GM10847 (cell line): ENCODE data around the gene LRMDA.

Source experiments
- POLR2A ChIP-seq: IDR thresholded peaks from 2 replicates; pipeline ENCODE4 v1.6.1; 2011; ENCODE audit not compliant: insufficient read length; ENCODE audit errors: extremely low read depth

LRMDA gene

DNA sequence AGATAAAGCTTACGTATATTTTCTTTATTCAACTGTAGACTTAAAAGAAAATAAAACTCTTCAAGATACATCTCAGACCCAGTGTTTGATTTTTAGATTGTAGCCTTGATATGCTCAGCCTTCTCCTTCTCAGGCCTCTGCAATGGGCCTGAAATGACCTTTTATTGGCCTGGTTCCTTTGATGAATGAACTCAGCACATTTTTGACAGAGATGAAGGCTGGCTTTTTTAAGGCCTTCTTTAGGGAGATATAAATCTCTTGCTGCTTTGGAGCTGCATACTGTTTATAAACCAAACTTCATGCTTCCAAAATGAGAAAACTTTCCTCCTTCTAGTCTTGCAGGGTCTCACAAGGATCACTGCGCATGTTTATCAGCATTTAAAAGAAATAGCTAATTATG, 1049.8 kb downstream of the LRMDA start:
- no peak for TF ChIP-seq POLR2A

DNA sequence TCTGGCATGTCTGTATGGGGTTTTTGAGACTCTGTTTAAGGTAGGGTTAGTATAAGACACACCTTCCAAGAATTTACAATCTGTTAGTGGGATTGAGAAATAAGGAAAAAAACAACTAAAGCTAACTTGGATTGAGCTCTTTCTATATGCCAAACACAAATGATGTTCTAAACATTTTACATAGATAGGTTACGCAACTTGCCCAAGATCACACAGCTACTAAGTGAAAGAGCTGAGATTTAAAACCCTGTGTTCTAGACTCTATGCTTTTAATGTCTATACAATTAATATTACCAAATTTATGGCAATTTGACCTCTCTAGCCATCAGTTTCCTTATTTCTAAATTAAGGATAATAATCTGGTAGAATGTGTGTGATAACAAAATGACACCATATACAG, 1056.2 kb downstream of the LRMDA start:
- TF ChIP-seq POLR2A: no peak

GRCh38 chr10:76488602-76489001, 1057.2 kb downstream of the LRMDA start:
- no peak for TF ChIP-seq POLR2A

- TF ChIP-seq POLR2A: no peak
Measured at GRCh38 chr10:76491216-76491615, 1059.8 kb downstream of the LRMDA start.

DNA sequence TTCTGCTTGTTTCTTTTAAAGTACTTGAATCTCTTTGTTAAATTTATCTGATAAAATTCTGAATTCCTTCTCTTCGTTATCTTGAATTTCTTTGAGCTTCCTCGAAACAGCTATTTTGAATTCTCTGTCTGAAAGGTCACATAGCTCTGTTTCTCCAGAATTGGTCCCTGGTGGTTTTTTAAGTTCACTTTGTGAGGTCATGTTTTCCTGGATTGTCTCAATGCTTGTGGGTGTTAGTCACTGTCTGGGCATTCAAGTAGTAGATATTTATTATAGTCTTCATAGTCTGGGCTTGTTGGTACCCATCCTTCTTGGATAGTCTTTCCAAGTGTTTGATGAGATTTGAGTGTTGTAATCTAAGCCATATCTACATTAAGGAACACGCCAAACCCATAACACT, 1060.6 kb downstream of the LRMDA start:
- TF ChIP-seq POLR2A: no peak

DNA sequence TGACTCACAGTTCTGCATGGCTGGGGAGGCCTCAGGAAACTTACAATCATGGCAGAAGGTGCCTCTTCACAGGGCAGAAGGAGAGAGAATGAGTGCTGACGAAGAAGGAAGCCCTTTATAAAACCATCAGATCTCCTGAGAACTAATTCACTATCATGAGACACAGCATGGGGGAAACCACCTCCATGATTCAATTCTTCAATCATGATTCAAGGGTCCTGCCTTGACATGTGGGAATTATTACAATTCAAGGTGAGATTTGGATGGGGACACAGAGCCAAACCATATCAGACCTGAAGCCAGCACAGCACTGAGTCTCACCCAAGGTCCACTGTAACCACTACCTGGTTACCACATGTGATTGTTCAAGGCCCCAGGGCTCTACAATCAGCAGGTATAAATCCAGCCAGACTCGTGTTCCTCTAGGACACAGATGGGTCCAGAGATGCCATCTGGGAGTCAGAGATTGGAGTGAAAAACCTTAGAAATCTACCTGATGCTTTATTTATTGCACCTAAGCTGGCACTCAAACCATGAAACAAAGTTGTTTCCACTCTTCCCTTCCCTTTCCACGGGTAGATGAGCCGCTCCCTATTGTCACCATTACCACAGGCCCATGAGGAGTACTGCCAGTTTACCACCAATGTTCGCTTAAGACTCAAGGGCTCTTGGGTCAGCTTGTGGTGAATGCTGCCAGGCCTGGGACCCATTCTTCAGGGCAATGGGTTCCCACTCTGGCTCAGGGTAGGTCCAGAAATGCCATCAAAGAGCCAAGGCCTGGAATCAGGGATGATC, 1061.5 kb downstream of the LRMDA start:
- no peak for TF ChIP-seq POLR2A

- TF ChIP-seq POLR2A: no peak
Measured at GRCh38 chr10:76497666-76498065, 1066.2 kb downstream of the LRMDA start.

- TF ChIP-seq POLR2A: no peak
Measured at GRCh38 chr10:76504823-76505222, 1073.4 kb downstream of the LRMDA start.

GRCh38 chr10:76509446-76509845, 1078.0 kb downstream of the LRMDA start:
- no peak for TF ChIP-seq POLR2A

GRCh38 chr10:76514321-76514720, 1082.9 kb downstream of the LRMDA start:
- TF ChIP-seq POLR2A: no peak

- TF ChIP-seq POLR2A: no peak
Measured at GRCh38 chr10:76514869-76515268, 1083.4 kb downstream of the LRMDA start.

DNA sequence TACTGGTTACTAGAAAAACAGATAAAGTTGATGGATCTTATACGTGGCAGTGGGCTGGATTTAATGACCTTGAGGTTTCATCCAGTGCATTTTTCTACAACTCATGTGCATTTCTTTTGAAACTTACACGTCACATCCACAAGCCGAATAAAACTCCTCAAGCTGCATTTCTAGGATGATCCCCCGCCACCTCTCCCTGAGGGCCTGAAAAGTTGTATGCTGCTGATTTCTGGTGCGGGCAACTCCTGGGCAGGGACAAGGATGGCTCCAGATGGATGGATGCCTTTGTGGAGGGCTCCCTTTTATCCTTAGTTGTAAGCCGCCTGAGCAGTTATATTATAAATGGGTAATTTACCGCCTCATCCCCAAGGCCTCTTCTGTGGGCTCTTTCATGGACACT, 1091.1 kb downstream of the LRMDA start:
- TF ChIP-seq POLR2A: no peak

- TF ChIP-seq POLR2A: no peak
Measured at GRCh38 chr10:76523246-76523645, 1091.8 kb downstream of the LRMDA start.

- TF ChIP-seq POLR2A: no peak
Measured at GRCh38 chr10:76523791-76524351, 1092.4 kb downstream of the LRMDA start.

DNA sequence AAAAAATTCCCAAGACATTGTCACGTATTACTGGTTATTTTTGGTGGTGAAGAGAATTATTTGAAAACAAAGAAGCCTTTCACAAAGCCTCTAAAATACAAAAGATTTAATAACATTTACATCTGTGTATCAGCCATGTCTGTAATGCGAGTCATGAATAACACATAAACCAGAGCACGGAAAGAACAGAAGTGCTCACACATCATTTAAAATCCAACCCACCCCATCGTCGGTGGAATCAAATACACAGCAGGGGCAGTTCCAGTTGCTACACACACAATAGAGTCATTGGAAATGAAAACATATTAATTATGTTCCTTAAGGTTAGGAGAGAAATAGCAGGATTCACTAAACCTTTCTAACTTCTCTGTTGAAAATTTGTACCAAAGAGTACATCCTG, 1108.9 kb downstream of the LRMDA start:
- TF ChIP-seq POLR2A: no peak

- no peak for TF ChIP-seq POLR2A
Measured at GRCh38 chr10:76540786-76541185, 1109.4 kb downstream of the LRMDA start.

- TF ChIP-seq POLR2A: no peak
Measured at GRCh38 chr10:76541852-76542251, 1110.4 kb downstream of the LRMDA start.

DNA sequence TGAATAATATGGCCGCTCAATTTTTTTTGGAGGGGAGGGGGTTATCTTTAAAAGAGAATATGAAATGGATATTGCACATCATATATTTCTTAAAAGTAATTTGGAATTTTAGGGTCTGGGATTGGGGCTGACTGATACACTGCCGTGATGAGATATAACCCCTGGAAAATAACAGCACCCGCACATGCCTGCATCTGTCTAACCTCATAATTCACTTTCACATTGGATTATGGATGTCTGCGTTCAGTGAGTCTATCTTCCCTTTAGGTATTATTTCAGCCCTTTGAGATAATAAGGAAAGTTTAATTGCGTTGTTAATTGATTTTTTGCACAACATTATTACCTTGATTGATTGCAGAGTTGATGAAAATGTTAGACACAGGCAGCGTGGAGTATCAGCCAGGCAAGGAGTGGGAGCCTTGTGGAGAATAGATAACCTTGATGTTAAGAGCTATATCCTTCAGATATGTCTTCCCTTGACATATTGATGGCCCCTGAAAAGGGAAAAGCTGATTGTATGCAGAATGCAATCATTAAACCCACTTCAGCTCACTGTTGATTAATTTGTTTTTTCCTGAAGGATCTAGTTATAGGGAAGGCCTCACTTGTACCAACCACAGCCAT, 1111.0 kb downstream of the LRMDA start:
- TF ChIP-seq POLR2A: no peak
